HG02852 (cell line): Measurements from ENCODE around the gene CRISPLD2.
"Not testable (repeated sequence)": the region's sequence is repeated elsewhere in the genome, so short reads cannot be mapped to it uniquely, and the experiment has no call there.

ENCODE experiments used
- ATAC-seq: cut with Tn5 transposase; IDR thresholded peaks from one replicate; pipeline ENCODE4 v1.9.1; 2021; ENCODE audit warnings: mild to moderate bottlenecking, moderate library complexity; ENCODE audit not compliant: unreplicated experiment

The CRISPLD2 gene

GRCh38 chr16:84855435-84856202 lies 35.8 kb downstream of the CRISPLD2 start:
- not testable (repeated sequence) for ATAC-seq

GRCh38 chr16:84856203-84856581 lies 36.4 kb downstream of the CRISPLD2 start:
- ATAC-seq, result not testable (repeated sequence)

GRCh38 chr16:84856811-84857210 lies 37.0 kb downstream of the CRISPLD2 start:
- not testable (repeated sequence) for ATAC-seq

GRCh38 chr16:84859681-84860080 lies 39.9 kb downstream of the CRISPLD2 start:
- no peak for ATAC-seq

- no peak for ATAC-seq
Measured at GRCh38 chr16:84860383-84860782, 40.6 kb downstream of the CRISPLD2 start.

GRCh38 chr16:84861671-84862070 lies 41.9 kb downstream of the CRISPLD2 start:
- no peak for ATAC-seq

GRCh38 chr16:84862804-84863480 lies 43.2 kb downstream of the CRISPLD2 start:
- no peak for ATAC-seq

GRCh38 chr16:84863481-84863814 lies 43.7 kb downstream of the CRISPLD2 start:
- no peak for ATAC-seq

- ATAC-seq, result no peak
Measured at GRCh38 chr16:84864326-84864955, 44.7 kb downstream of the CRISPLD2 start.

- no peak for ATAC-seq
Measured at GRCh38 chr16:84867696-84868095, 47.9 kb downstream of the CRISPLD2 start.

GRCh38 chr16:84868328-84868727 lies 48.5 kb downstream of the CRISPLD2 start:
- no peak for ATAC-seq

GRCh38 chr16:84868829-84869472 lies 49.2 kb downstream of the CRISPLD2 start:
- ATAC-seq, result no peak

- no peak for ATAC-seq
Measured at GRCh38 chr16:84869473-84869845, 49.7 kb downstream of the CRISPLD2 start.

GRCh38 chr16:84872971-84873370 lies 53.2 kb downstream of the CRISPLD2 start:
- not testable (repeated sequence) for ATAC-seq

- ATAC-seq, result no peak
Measured at GRCh38 chr16:84874004-84874435, 54.2 kb downstream of the CRISPLD2 start.

- no peak for ATAC-seq
Measured at GRCh38 chr16:84874553-84874952, 54.8 kb downstream of the CRISPLD2 start.

- no peak for ATAC-seq
Measured at GRCh38 chr16:84874983-84875382, 55.2 kb downstream of the CRISPLD2 start.

GRCh38 chr16:84875846-84876245 lies 56.1 kb downstream of the CRISPLD2 start:
- ATAC-seq, result no peak

- no peak for ATAC-seq
Measured at GRCh38 chr16:84876873-84877606, 57.3 kb downstream of the CRISPLD2 start.

GRCh38 chr16:84878770-84879169 lies 59.0 kb downstream of the CRISPLD2 start:
- no peak for ATAC-seq
